MM.1S (cell line): Measurements from ENCODE around the gene FAM20C.

Source experiments
- DNase-seq: peaks from one replicate; pipeline ENCODE4 v3.0.0-alpha.2; 2015
- H2AFZ ChIP-seq: fragments of 300-600 bp; sonication (generic); 2 replicates; pipeline ENCODE4 v1.6.0; 2016; ENCODE audit warnings: antibody characterized with exemption, low read length
- H3F3A ChIP-seq: fragments of 300-600 bp; sonication (generic); 2 replicates; pipeline ENCODE4 v1.6.1; 2016; ENCODE audit warnings: mild to moderate bottlenecking, antibody characterized with exemption, low read length, moderate library complexity, mixed read lengths; ENCODE audit not compliant: insufficient read depth
- H3K27ac ChIP-seq: fragments of 300-600 bp; sonication (generic); 2 replicates; pipeline ENCODE4 v1.5.1; 2016; ENCODE audit warnings: mild to moderate bottlenecking, low read length
- H3K27me3 ChIP-seq: fragments of 300-600 bp; sonication (generic); replicated peaks from 2 replicates; pipeline ENCODE4 v1.6.0; 2016; ENCODE audit warnings: low read length; ENCODE audit not compliant: insufficient read depth
- H3K36me3 ChIP-seq: fragments of 300-600 bp; sonication (generic); replicated peaks from 2 replicates; pipeline ENCODE4 v1.6.1; 2016; ENCODE audit warnings: mild to moderate bottlenecking, low read length, mixed read lengths; ENCODE audit not compliant: insufficient read depth
- H3K4me1 ChIP-seq: fragments of 300-600 bp; sonication (generic); 2 replicates; pipeline ENCODE4 v1.6.1; 2016; ENCODE audit warnings: low read length, mixed read lengths
- H3K4me2 ChIP-seq: fragments of 300-600 bp; sonication (generic); 2 replicates; pipeline ENCODE4 v1.6.0; 2016; ENCODE audit warnings: low read depth, low read length
- H3K4me3 ChIP-seq: fragments of 300-600 bp; sonication (generic); 2 replicates; pipeline ENCODE4 v1.5.1; 2016; ENCODE audit warnings: low read length, mixed read lengths
- H3K79me2 ChIP-seq: fragments of 300-600 bp; sonication (generic); 2 replicates; pipeline ENCODE4 v1.6.1; 2016; ENCODE audit warnings: mixed run types, low read length, mixed read lengths
- H3K9ac ChIP-seq: fragments of 300-600 bp; sonication (generic); 2 replicates; pipeline ENCODE4 v1.6.1; 2016; ENCODE audit warnings: low read length, mixed read lengths
- H3K9me2 ChIP-seq: fragments of 300-600 bp; sonication (generic); replicated peaks from 2 replicates; pipeline ENCODE4 v1.6.1; 2016; ENCODE audit warnings: mild to moderate bottlenecking, low read length, mixed read lengths; ENCODE audit not compliant: insufficient read depth
- H3K9me3 ChIP-seq: fragments of 300-600 bp; sonication (generic); replicated peaks from 2 replicates; pipeline ENCODE4 v1.6.1; 2016; ENCODE audit warnings: mild to moderate bottlenecking, low read length, mixed read lengths; ENCODE audit not compliant: insufficient read depth
- H4K20me1 ChIP-seq: fragments of 300-600 bp; sonication (generic); 2 replicates; pipeline ENCODE4 v1.6.1; 2016; ENCODE audit warnings: mild to moderate bottlenecking, low read length, moderate library complexity, mixed read lengths; ENCODE audit not compliant: insufficient read depth
- CTCF ChIP-seq: fragments of 300-600 bp; sonication (generic); IDR thresholded peaks from 2 replicates; pipeline ENCODE4 v1.5.1; 2016; ENCODE audit warnings: antibody characterized with exemption, low read length, mixed read lengths
- EZH2 ChIP-seq: fragments of 300-600 bp; sonication (generic); optimal IDR thresholded peaks from 2 replicates; pipeline ENCODE3; 2017; ENCODE audit warnings: low read depth, mild to moderate bottlenecking, antibody characterized with exemption, low read length, mixed read lengths
- EZH2phosphoT487 ChIP-seq: fragments of 300-600 bp; sonication (generic); IDR thresholded peaks from 2 replicates; pipeline ENCODE4 v1.6.1; 2018; ENCODE audit warnings: antibody characterized with exemption, low read length

Gene FAM20C

GRCh38 chr7:260441-261281 lies 68.3 kb downstream of the FAM20C start:
- DNase-seq, result no peak
- TF ChIP-seq CTCF, result no peak
- TF ChIP-seq EZH2, result no peak
- no peak for TF ChIP-seq EZH2phosphoT487
- H3K9me3 ChIP-seq, result no peaks in the 10 kb centered on the region
- H3K9ac ChIP-seq, result no peak overlapping the region
- H3K36me3 ChIP-seq, result no peaks in the 10 kb centered on the region
- H4K20me1 ChIP-seq, result no peaks in the 10 kb centered on the region
- no peak overlapping the region for H2AFZ ChIP-seq
- no peak overlapping the region for H3K4me3 ChIP-seq
- H3K4me2 ChIP-seq, result no peak overlapping the region
- H3F3A ChIP-seq, result no peaks in the 10 kb centered on the region
- H3K27ac ChIP-seq, result no peak overlapping the region
- no peaks in the 10 kb centered on the region for H3K27me3 ChIP-seq
- H3K79me2 ChIP-seq, result no peaks in the 10 kb centered on the region
- no peaks in the 10 kb centered on the region for H3K4me1 ChIP-seq
- H3K9me2 ChIP-seq, result no peaks in the 10 kb centered on the region

- H3F3A ChIP-seq, result no peaks in the 10 kb centered on the region
- H3K9ac ChIP-seq, result no peak overlapping the region
- H3K4me1 ChIP-seq, result no peaks in the 10 kb centered on the region
- H3K4me2 ChIP-seq, result no peak overlapping the region
- no peaks in the 10 kb centered on the region for H3K9me2 ChIP-seq
- H3K9me3 ChIP-seq, result no peaks in the 10 kb centered on the region
- H3K4me3 ChIP-seq, result no peak overlapping the region
- no peak overlapping the region for H2AFZ ChIP-seq
- TF ChIP-seq CTCF, result no peak
- no peak for TF ChIP-seq EZH2phosphoT487
- H3K27me3 ChIP-seq, result no peaks in the 10 kb centered on the region
- no peaks in the 10 kb centered on the region for H3K79me2 ChIP-seq
- H3K27ac ChIP-seq, result no peak overlapping the region
- no peaks in the 10 kb centered on the region for H3K36me3 ChIP-seq
- no peaks in the 10 kb centered on the region for H4K20me1 ChIP-seq
- no peak for DNase-seq
Measured at GRCh38 chr7:261341-262250, 69.2 kb downstream of the FAM20C start.

GRCh38 chr7:262251-262572 lies 69.8 kb downstream of the FAM20C start:
- Histone ChIP-seq H3K36me3 (no peaks in the 10 kb centered on the region), H3K4me1 (no peaks in the 10 kb centered on the region), H2AFZ (no peak overlapping the region), H3K27ac (no peak overlapping the region), H3K9ac (no peak overlapping the region), H3K79me2 (no peaks in the 10 kb centered on the region), H3K27me3 (no peaks in the 10 kb centered on the region), H3K9me3 (no peaks in the 10 kb centered on the region), H4K20me1 (no peaks in the 10 kb centered on the region), H3K4me3 (no peak overlapping the region), H3K9me2 (no peaks in the 10 kb centered on the region), H3F3A (no peaks in the 10 kb centered on the region), H3K4me2 (no peak overlapping the region)
- no peak for DNase-seq
- no peak for TF ChIP-seq EZH2
- TF ChIP-seq EZH2phosphoT487, result no peak
- no peak for TF ChIP-seq CTCF
